Thoracic aorta (tissue), 2 donors: Measurements from ENCODE around the gene LYPD6. TPM values are rescaled to one million over a fixed set of nuclear protein-coding genes. Genes with fewer than 3 reads are reported as not detected.
A peak's percentile ranks its signal among the peaks of the same experiment; 100 is the strongest.

Source experiments
- ATAC-seq: fragments of 150-250 bp; one replicate; pipeline ENCODE4 v1.8.0; 2017; ENCODE audit warnings: low read depth; ENCODE audit not compliant: insufficient number of reproducible peaks, low FRiP score
- DNase-seq: peaks from one replicate; pipeline ENCODE4 v3.0.0-alpha.2; 2020; ENCODE audit warnings: low spot score
- H3K27ac ChIP-seq, 2 donors: fragments of 200-600 bp; sonication (generic); 1 replicate in 1 of 2; 2 replicates in 1 of 2; pipeline ENCODE4 v1.5.1; 2016; ENCODE audit warnings: mild to moderate bottlenecking in 2 of 2, moderate library complexity in 2 of 2
- H3K27me3 ChIP-seq: fragments of 200-600 bp; sonication (generic); replicated peaks from 2 replicates; pipeline ENCODE4 v1.6.0; 2016; ENCODE audit warnings: mild to moderate bottlenecking; ENCODE audit not compliant: insufficient read depth
- H3K36me3 ChIP-seq: fragments of 200-600 bp; sonication (generic); one replicate; pipeline ENCODE4 v1.5.1; 2016
- H3K4me1 ChIP-seq, 2 donors: fragments of 200-600 bp; sonication (generic); 1 replicate in 1 of 2; 2 replicates in 1 of 2; pipeline versions ENCODE4 v1.5.1 to v1.6.0; 2016; ENCODE audit warnings: low read depth in 2 of 2, mild to moderate bottlenecking in 1 of 2; ENCODE audit not compliant: control insufficient read depth in 1 of 2
- H3K4me3 ChIP-seq: fragments of 200-600 bp; sonication (generic); 2 replicates; pipeline ENCODE4 v1.5.1; 2016; ENCODE audit warnings: mild to moderate bottlenecking
- H3K9me3 ChIP-seq: fragments of 200-600 bp; sonication (generic); 2 replicates; pipeline ENCODE4 v1.5.1; 2016
- total RNA-seq, 2 donors: library from RNA; depleted of rRNA; stranded (reverse); fragments of >200 nt; gene quantifications; one replicate each; pipeline versions ENCODE4 v1.1.0 to v1.2.3, GENCODE V29; 2016
- TF ChIP-seq, protein P1 (sequence below): fragments of 200-600 bp; sonication (generic); IDR thresholded peaks from one replicate; pipeline ENCODE4 v1.5.1; 2019; ENCODE audit warnings: antibody characterized with exemption

Gene LYPD6
- total RNA-seq, 2 donors from 2014 or later = 0.27 to 0.28 TPM

DNA sequence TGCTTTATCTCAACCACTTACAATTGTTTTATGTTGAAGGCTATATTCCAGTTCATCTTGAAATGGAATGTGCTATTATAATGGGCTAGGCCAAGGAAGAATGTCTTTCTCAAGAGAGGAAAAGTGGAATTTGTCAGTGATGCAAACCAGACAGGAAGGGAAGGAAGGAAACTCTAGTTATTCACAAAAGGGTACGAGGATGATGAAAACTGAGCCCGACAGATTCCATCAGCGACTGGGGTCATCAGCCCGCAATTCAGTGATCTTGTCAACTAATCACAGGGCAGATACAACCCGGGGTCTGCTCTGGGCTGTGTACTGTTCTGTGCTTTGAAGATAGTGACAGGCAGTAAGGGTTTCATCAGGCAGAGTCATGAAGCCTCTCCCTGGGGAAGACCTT, 23.4 kb upstream of the LYPD6 start:
- Histone ChIP-seq H3K4me1 (no peaks in the 10 kb centered on the region), H3K27ac (no peak overlapping the region), H3K4me3 (no peak overlapping the region), H3K36me3 (no peaks in the 10 kb centered on the region), H3K9me3 (no peaks in the 10 kb centered on the region), H3K27me3 (no peaks in the 10 kb centered on the region)
- no peak for ATAC-seq
- DNase-seq = no peak
- TF ChIP-seq, protein P1, sequence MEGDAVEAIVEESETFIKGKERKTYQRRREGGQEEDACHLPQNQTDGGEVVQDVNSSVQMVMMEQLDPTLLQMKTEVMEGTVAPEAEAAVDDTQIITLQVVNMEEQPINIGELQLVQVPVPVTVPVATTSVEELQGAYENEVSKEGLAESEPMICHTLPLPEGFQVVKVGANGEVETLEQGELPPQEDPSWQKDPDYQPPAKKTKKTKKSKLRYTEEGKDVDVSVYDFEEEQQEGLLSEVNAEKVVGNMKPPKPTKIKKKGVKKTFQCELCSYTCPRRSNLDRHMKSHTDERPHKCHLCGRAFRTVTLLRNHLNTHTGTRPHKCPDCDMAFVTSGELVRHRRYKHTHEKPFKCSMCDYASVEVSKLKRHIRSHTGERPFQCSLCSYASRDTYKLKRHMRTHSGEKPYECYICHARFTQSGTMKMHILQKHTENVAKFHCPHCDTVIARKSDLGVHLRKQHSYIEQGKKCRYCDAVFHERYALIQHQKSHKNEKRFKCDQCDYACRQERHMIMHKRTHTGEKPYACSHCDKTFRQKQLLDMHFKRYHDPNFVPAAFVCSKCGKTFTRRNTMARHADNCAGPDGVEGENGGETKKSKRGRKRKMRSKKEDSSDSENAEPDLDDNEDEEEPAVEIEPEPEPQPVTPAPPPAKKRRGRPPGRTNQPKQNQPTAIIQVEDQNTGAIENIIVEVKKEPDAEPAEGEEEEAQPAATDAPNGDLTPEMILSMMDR = no peak

GRCh38 chr2:149310349-149310748, 20.0 kb upstream of the LYPD6 start:
- no peak overlapping the region for H3K27ac ChIP-seq
- DNase-seq = no peak

GRCh38 chr2:149312039-149312438, 18.3 kb upstream of the LYPD6 start:
- Histone ChIP-seq H3K36me3 (no peaks in the 10 kb centered on the region), H3K4me1 (peaks cover 0 to 4% of the 10 kb centered on the region in 2 donors), H3K27ac (no peak overlapping the region), H3K27me3 (no peaks in the 10 kb centered on the region), H3K4me3 (no peak overlapping the region), H3K9me3 (no peaks in the 10 kb centered on the region)
- ATAC-seq (no peak), DNase-seq (no peak)
- TF ChIP-seq, protein P1 = no peak

More at GRCh38 chr2:149310349-149310748, 20.0 kb upstream of the LYPD6 start:
- ATAC-seq = no peak
- peaks cover 0 to 4% of the 10 kb centered on the region in 2 donors for H3K4me1 ChIP-seq
- TF ChIP-seq, protein P1 = no peak
- no peaks in the 10 kb centered on the region for H3K9me3 ChIP-seq
- no peak overlapping the region for H3K4me3 ChIP-seq
- H3K27me3 ChIP-seq = no peaks in the 10 kb centered on the region
- H3K36me3 ChIP-seq = no peaks in the 10 kb centered on the region

GRCh38 chr2:149313512-149313972, 16.8 kb upstream of the LYPD6 start:
- DNase-seq = no peak
- Histone ChIP-seq H3K27ac (no peak overlapping the region), H3K9me3 (no peaks in the 10 kb centered on the region), H3K4me3 (no peak overlapping the region), H3K36me3 (no peaks in the 10 kb centered on the region), H3K27me3 (no peaks in the 10 kb centered on the region), H3K4me1 (peaks cover 0 to 4% of the 10 kb centered on the region in 2 donors)
- ATAC-seq = no peak
- TF ChIP-seq, protein P1 = peak; percentile 64

DNA sequence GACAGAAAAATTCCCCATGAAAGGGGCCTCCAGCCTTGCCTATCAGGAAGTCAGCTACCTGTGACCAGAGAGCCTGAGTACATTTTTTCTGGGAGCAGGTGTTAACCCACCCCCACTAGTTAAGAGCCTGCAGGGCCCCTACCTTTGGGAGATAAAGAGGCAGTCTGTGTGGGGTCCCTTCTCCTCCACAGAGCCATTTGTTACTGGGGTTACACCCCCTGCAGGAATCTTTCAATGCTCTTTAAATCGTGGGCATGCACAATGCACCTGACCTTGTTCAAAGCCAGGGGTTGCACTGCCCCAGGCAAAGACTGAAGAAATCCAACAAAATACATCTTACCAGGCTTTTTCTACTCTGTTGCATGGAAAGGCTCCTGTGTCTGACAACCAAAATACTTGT, 15.7 kb upstream of the LYPD6 start:
- Histone ChIP-seq H3K36me3 (no peaks in the 10 kb centered on the region), H3K9me3 (no peaks in the 10 kb centered on the region), H3K27me3 (no peaks in the 10 kb centered on the region), H3K27ac (no peak overlapping the region), H3K4me1 (peaks cover 0 to 4% of the 10 kb centered on the region in 2 donors), H3K4me3 (no peak overlapping the region)
- TF ChIP-seq, protein P1 = no peak
- ATAC-seq = no peak
- no peak for DNase-seq
